ENCODE results near the gene TRABD2B.

The TRABD2B gene

GRCh38 chr1:47856996-47857395 lies 140.2 kb downstream of the TRABD2B start:
- in situ Hi-C loops (cut with HindIII; ENCODE audit: low sequenced_read_pairs) = no loop called here

- in situ Hi-C loops (cut with HindIII; ENCODE audit: low sequenced_read_pairs) = no loop called here
These were observed 142.0 kb downstream of the TRABD2B start for GRCh38 chr1:47855230-47855629.

GRCh38 chr1:47854552-47855144 lies 142.5 kb downstream of the TRABD2B start:
- in situ Hi-C loops (cut with HindIII; ENCODE audit: low sequenced_read_pairs) = loop anchor here (5.0 kb wide), 1 partner anchor 52 kb away; no protein-coding TSS in a partner anchor

- in situ Hi-C loops (cut with HindIII; ENCODE audit: low sequenced_read_pairs) = loop anchor here (5.0 kb wide), 1 partner anchor 52 kb away; no protein-coding TSS in a partner anchor
These were observed 143.3 kb downstream of the TRABD2B start for GRCh38 chr1:47853852-47854251.

GRCh38 chr1:47853059-47853458 lies 144.1 kb downstream of the TRABD2B start:
- in situ Hi-C loops (cut with HindIII; ENCODE audit: low sequenced_read_pairs) = loop anchor here (5.0 kb wide), 1 partner anchor 51 kb away; no protein-coding TSS in a partner anchor

GRCh38 chr1:47852006-47852718 lies 145.0 kb downstream of the TRABD2B start:
- in situ Hi-C loops (cut with HindIII; ENCODE audit: low sequenced_read_pairs) = loop anchor here (5.0 kb wide), 1 partner anchor 50 kb away; no protein-coding TSS in a partner anchor

GRCh38 chr1:47850451-47850850 lies 146.7 kb downstream of the TRABD2B start:
- in situ Hi-C loops (cut with HindIII; ENCODE audit: low sequenced_read_pairs) = loop anchor here (5.0 kb wide), 1 partner anchor 48 kb away; no protein-coding TSS in a partner anchor

GRCh38 chr1:47849591-47850261 lies 147.5 kb downstream of the TRABD2B start:
- in situ Hi-C loops (cut with HindIII; ENCODE audit: low sequenced_read_pairs) = loop anchor here (5.0 kb wide), 1 partner anchor 47 kb away; no protein-coding TSS in a partner anchor

- in situ Hi-C loops (cut with HindIII; ENCODE audit: low sequenced_read_pairs) = no loop called here
These were observed 148.1 kb downstream of the TRABD2B start for GRCh38 chr1:47849005-47849521.

- in situ Hi-C loops (cut with HindIII; ENCODE audit: low sequenced_read_pairs) = no loop called here
These were observed 149.4 kb downstream of the TRABD2B start for GRCh38 chr1:47847763-47848162.

- in situ Hi-C loops (cut with HindIII; ENCODE audit: low sequenced_read_pairs) = no loop called here
These were observed 152.6 kb downstream of the TRABD2B start for GRCh38 chr1:47844558-47844955.

- in situ Hi-C loops (cut with HindIII; ENCODE audit: low sequenced_read_pairs) = no loop called here
These were observed 153.2 kb downstream of the TRABD2B start for GRCh38 chr1:47843781-47844557.

GRCh38 chr1:47843059-47843458 lies 154.1 kb downstream of the TRABD2B start:
- in situ Hi-C loops (cut with HindIII; ENCODE audit: low sequenced_read_pairs) = no loop called here

GRCh38 chr1:47842228-47842919 lies 154.8 kb downstream of the TRABD2B start:
- in situ Hi-C loops (cut with HindIII; ENCODE audit: low sequenced_read_pairs) = no loop called here

- in situ Hi-C loops (cut with HindIII; ENCODE audit: low sequenced_read_pairs) = no loop called here
These were observed 155.8 kb downstream of the TRABD2B start for GRCh38 chr1:47841356-47841755.

GRCh38 chr1:47840393-47841190 lies 156.6 kb downstream of the TRABD2B start:
- in situ Hi-C loops (cut with HindIII; ENCODE audit: low sequenced_read_pairs) = no loop called here

- in situ Hi-C loops (cut with HindIII; ENCODE audit: low sequenced_read_pairs) = no loop called here
These were observed 157.8 kb downstream of the TRABD2B start for GRCh38 chr1:47839433-47839760.

- in situ Hi-C loops (cut with HindIII; ENCODE audit: low sequenced_read_pairs) = no loop called here
These were observed 158.4 kb downstream of the TRABD2B start for GRCh38 chr1:47838562-47839432.
